Glomerular visceral epithelial cell (primary cell): Measurements from ENCODE around the gene PPP4R4.
A peak's percentile ranks its signal among the peaks of the same experiment; 100 is the strongest.

Experiments used
- DNase-seq: peaks from one replicate; pipeline ENCODE4 v3.0.0-alpha.2; 2016; ENCODE audit errors: extremely low spot score

Gene PPP4R4, protein sequence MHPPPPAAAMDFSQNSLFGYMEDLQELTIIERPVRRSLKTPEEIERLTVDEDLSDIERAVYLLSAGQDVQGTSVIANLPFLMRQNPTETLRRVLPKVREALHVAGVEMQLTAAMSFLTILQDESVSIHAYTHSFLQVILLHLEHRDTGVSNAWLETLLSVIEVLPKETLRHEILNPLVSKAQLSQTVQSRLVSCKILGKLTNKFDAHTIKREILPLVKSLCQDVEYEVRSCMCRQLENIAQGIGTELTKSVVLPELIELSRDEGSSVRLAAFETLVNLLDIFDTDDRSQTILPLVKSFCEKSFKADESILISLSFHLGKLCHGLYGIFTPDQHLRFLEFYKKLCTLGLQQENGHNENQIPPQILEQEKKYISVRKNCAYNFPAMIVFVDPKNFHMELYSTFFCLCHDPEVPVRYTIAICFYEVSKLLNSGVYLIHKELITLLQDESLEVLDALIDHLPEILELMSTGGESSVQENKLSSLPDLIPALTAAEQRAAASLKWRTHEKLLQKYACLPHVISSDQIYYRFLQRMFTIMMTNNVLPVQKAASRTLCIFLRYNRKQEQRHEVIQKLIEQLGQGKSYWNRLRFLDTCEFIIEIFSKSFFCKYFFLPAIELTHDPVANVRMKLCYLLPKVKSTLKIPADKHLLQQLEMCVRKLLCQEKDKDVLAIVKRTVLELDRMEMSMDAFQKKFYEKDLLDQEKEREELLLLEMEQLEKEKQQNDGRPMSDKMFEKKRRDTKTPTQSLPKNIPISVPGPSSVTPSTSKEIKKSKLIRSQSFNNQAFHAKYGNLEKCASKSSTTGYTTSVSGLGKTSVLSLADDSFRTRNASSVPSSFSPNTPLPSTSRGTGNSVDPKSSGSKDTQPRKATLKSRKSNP

DNA sequence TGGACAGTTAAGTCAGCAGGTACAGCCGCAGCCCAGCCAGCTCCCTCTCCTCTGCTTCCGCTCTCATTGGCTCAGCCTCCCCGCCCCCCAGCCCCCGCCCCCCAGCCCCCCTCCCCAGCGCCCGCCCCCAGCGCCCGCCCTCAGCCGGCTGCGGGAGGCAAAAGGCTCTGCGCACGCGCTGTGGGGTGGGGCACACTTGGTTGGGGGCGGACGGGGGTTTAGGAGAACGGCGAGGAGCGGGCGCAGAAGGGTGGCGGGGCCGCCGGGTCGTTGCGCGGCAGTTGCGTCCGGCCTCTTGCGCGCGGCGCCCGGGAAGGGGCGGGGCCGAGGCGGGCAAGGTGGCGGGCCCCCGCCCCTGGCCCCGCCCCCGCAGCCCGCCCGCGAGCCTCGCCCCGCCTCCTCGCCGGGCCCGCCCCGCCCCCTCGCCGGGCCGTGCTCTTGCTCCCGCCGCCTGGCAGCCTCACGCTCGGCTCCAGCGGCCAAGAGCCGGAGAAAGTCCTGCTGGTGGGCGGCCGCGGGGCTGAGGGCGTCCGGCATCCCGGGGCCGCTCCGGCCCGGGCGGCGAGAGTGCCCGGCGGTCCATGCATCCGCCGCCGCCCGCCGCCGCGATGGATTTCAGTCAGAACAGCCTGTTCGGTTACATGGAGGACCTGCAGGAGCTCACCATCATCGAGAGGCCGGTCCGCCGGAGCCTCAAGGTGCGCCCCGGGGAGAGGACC is at the start of gene PPP4R4:
Gene PPP4R4, plus strand, starts transcription at position 438 of the 719 bp plus-strand sequence. Its CDS starts 144 bp downstream, at position 582.
- peak; percentile 98 for DNase-seq

DNA sequence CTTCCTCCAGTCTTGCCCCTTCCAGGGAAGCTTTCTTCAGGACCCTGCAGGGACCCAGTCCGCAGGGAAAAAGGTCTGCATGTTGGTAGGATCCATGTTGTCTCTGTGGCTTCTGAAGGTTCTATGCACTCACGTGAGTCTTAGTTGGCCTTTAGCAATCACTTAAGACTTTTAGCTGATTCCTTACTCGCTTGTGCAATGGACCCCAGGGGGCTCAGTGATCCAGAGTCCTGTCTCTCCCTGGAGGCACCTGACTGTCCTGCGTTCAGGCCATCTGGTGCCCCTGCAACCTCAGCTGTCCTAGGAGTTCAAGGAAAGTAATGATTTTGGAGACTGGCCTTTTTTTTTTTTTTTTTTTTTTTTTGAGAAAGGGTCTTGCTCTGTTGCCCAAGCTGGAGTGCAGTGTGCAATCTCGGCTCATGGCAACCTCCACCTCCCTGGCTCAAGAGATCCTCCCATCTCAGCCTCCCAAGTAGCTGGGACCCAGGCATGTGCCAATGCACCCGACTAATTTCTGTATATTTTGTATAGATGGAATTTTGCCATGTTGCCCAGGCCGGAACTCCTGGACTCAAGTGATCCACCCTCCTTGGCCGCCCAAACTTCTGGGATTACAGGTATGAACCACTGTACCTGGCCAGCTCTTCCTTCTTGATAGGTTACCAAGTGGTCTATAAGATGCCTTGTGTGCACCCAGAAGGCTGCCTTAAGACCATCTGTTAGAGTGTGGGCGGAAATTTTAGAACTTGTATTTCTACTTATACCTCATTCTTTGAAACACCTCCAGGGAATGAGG is 49.3 kb upstream of the PPP4R4 start:
- DNase-seq = no peak

DNA sequence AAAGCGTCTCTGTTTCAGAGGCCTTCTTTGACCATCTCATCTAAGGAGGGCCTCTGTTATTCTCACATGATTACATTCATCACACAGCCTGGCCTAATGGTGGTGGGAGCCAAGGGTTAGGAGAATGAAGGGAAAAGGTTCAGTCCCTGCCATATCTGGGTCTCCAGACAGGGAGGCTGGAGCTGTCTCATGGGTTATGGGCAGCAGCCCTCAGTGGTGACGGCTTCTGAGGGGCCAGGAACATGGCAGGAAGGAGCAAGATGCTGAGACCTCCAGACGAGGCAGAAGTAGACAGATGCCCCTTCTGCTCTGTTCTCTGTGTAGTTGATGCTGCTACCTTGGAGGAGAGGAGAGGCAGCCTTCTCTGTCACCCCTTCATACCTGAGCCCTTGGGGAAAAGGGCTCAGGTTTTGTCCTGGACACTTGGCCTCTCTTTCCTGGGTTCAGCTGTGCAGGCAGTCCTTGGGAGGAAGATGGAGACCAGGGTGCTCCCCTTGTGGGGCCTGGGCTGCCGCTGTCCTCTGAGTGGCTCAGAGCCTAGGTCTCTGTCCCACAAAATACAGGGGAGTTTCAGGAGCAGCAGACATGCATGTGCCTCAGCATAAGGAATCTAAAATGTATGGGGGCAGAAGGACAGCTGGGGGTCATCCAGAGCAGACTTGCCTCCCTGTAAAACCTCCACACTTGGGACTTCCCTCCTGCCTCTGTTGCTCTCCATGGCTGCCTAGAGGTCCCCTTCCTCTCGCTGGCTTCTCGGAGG is 48.3 kb upstream of the PPP4R4 start:
- DNase-seq = no peak

GRCh38 chr14:94126419-94126677 is 47.8 kb upstream of the PPP4R4 start:
- DNase-seq = no peak

DNA sequence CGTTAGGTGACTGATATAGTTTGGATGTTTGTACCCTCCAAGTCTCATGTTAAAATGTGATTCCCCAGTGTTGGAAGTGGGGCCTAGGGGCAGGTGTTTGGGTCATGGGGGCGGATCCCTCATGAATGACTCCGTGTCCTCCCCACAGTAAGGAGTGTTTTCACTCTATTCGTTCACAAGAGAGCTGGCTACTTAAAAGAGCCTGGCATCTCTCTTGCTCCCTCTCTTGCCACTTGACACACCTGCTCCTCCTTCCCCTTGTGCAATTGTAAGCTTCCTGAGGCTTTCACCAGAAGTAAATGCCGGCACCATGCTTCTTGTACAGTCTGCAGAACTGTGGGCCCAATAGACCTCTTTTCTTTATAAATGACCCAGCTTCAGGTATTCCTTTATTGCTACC is 47.3 kb upstream of the PPP4R4 start:
- DNase-seq = no peak

GRCh38 chr14:94127330-94127729 is 46.8 kb upstream of the PPP4R4 start:
- no peak for DNase-seq

DNA sequence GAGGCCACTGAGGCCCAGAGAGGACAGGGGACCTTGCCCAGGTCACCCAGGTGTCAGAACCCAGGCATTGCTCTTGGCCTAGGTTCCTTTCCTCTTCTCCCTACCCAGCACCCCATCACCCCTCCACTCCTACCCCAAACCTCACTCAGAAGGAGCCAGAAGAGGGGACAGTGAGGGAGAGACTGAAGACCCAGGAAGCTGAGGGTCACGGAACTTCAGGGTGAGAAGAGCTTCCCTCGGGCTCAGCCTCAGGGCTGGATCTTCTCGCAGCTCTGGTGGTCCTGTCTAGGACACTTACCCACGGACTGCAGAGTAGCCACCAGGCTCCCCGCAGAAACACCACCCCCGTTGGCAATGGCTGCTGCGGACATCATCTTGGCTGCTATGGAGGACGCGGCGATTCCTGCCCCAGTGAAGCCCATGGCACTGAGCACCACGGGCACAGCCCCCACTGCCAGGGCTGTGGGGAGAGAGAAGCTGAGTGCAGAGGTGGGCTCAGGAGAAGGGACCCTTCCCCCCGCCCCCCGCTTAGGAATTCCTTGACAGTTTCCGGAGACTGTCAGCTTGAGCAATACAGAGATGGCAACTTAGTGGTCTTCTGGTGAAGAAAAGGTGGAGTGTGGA is 45.8 kb upstream of the PPP4R4 start:
- no peak for DNase-seq

DNA sequence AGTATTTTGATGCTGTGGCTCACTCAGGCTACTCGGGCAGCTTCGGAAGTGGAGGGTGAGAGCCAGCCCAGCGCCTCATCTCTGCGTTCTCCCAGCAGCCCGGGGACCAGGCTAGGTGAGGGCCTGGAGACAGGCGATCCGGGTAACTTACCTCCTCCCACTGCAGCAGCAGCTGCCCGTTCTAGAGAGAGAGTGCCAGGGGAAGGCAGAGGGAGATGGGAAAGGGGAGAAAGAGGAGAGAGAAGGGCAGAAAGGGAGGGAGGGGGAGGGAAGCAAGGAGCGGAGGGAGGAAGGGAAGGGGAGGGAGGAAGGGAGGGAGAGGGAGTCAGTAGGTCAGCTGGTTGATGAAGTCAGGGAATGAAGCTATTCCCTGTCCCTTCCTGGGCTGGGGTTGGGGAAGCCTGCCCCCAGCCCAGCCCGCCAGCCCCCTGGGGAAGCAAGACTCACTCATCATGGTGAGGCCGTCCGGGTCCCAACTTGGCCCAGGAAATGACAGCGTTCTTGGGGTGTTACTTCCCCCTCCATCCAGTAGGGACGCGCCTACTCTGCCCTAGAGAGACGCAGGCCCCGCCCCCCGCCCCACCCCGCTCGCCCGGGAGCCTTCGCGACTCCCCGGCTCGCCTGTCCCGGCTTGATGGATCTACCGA is 44.9 kb upstream of the PPP4R4 start, which contains the start of gene IFI27L2:
Gene IFI27L2, minus strand, starts transcription at position 494 of the 647 bp plus-strand sequence. Its CDS starts 40 bp downstream, at position 454.
- peak; percentile 88 for DNase-seq

DNA sequence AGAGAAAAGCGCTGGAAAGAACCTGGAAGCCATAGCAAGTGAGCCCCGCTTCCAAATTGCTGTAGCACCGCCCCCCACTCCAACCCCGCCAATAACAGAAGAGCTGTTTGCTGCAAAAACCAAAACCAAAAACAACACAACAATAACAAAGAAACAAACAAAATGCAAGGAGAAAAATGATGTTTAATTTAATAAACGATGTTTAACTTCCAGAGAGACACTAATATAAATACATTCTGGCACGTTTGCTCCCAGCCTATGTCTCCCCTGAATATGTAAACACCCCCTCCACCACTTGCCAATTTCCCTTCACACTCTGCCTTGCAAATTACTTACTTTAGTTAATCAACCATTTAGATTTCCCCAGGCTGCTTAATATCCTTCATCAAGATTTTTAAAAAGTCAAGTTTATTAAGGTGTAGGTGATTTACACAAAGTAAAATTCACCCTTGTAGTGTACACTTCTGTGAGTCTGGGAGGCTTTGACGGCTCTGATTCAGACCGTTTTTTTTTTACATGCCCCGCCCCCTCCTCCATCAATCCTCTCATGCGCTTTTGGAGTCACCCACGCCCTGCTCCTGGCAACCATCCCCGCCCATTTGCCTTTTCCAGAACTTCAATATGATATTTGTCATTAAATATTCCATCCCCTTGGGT is 44.2 kb upstream of the PPP4R4 start:
- peak; percentile 56 for DNase-seq

DNA sequence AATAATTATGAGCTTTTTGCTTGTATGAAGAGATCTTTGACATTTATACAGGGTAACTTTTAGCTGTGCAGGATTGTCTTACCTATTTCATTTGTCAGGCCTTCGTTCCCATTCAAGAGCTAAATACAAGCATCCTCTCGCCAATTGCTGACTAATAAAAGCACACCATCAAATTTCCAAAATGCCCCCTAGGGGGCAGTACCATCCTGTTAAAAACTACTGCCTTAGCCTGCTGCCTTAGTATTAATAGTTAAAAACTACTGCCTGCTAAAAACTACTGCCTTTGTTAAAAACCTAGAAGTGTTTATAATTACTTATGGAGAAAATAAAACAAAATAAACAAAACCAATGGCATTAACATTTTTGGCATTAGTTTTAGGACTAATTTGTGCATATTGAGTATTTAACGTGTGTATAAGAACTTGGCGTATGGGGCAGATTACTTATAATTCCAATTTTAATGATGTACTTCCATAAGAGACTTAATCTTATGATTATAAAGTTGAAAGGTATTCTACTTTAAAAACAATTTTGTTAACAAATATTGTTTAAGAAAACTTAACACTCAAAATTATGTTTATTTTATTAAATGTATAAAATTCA is 41.7 kb upstream of the PPP4R4 start:
- DNase-seq = peak; percentile 75

DNA sequence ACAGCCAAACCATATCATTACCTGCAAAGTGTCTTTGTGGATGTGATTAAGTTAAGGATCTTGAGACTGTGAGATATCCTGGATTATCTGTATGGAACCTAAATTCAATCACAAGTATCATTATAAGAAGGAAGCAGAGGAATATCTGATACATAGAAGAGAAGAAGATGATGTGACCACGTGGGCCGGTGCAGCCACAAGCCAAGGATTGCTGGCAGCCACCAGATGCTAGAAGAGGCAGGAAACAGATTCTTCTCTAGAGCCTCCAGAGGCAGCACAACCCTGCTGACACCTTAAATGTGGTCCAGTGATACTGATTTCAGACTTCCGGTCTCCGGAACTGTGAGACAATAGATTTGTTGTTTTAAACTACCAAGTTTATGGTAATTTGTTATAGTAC is 38.6 kb upstream of the PPP4R4 start:
- no peak for DNase-seq

GRCh38 chr14:94136575-94137331 is 37.4 kb upstream of the PPP4R4 start:
- DNase-seq = peak; percentile 89

DNA sequence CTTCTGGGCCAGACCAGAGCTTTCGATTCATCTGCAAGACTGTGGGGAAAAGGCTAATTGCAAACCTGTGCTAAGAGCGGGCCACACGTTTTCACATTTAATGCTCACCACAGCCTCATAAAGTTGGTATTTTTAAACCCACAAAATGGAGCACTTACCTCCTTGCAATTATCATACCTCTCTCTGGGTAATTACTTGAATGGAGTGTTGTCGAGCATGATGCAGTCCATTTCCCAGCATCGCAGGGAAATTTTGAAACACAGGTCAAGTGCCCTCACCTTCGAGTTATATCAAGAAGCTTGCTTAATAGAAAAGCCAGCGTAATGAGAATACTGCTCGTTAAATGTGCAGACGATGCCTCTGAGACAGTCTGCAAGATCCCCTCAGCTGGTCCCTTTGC is 35.9 kb upstream of the PPP4R4 start:
- DNase-seq = no peak

DNA sequence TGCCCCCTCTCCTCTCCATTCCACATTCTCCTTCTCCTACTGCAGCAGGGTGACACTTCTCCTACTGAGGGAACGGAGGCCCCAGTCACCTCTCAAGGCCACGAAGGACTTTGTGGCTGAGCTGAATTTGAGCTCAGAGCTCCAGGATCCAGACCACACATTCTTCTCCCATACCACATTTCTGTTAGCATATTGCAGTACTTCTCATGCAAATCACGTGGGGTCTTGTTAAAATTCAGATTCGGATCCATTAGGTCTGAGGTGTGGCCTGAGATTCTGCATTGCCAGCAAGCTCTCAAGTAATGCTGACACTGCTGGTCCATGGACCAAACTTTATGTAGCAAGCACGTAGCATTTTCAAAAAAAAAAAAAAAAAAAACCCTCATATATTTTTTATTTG is 35.1 kb upstream of the PPP4R4 start:
- DNase-seq = no peak

- DNase-seq = no peak
Observed at GRCh38 chr14:94139421-94139820, 34.7 kb upstream of the PPP4R4 start.

DNA sequence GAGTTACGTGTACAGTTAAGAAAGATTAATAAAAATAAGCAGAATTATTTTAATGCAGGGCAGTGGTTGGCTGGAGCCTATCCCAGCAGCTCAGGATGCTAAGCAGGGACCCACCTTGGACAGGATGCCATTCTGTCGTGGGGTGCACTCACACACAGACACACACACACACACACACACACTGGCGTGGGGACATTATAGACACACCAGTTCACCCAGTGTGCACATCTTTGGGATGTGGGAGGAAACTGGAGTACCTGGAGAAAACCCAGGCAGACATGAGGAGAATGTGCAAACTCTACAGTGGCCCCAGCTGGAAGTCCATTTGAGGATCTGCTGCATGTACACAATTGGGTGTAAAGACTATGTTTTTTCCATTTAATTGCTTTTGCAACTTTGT is 31.9 kb upstream of the PPP4R4 start:
- DNase-seq = no peak

DNA sequence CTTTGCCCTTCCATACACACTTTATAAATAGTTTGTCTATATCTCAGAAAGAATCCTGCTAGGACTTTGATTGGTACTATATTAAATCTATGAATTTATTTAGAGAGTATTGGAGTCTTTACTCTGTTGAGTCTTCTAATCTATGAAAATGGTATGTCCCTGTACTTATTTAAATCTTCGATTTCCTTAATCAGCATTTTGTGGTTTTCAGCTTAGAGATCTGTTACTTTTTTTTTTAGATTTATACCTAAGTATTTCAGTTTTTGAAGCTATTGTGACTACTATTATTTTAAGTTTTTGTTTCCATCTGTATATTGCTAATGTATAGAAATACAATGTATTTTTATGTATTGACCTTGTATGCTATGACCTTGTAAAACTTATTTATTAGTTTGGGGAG is 31.3 kb upstream of the PPP4R4 start:
- no peak for DNase-seq

DNA sequence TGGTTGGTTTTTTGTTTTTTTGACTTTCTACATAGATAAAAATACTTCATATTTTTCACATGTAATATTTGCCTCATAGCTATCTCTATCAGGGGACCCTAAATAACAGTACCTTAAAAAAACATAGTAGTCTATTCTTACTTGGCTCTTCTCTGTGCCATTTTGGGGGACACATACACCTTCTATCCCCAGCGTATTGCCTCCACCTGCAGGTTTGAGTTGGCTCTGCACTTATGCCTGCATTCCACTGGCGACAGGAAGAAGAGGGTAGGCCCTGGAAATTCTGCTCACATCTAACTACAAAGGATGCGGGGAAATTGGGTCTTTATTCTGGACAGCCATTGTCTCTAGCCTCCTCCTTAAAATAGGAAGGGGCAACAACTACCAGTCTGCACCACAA is 30.9 kb upstream of the PPP4R4 start:
- no peak for DNase-seq
